ENCODE results near the gene SCLY.

The SCLY gene

GRCh38 chr2:238128534-238129001 lies 67.8 kb downstream of the SCLY start:
- DNase-seq, result no peak

GRCh38 chr2:238129166-238130010 lies 68.6 kb downstream of the SCLY start:
- DNase-seq, result no peak

GRCh38 chr2:238130111-238130695 lies 69.4 kb downstream of the SCLY start:
- no peak for DNase-seq

- no peak for DNase-seq
These were observed 70.2 kb downstream of the SCLY start for GRCh38 chr2:238130696-238131628.

GRCh38 chr2:238131761-238132462 lies 71.1 kb downstream of the SCLY start:
- DNase-seq, result no peak

GRCh38 chr2:238132463-238133450 lies 72.0 kb downstream of the SCLY start:
- DNase-seq, result no peak

- no peak for DNase-seq
These were observed 72.9 kb downstream of the SCLY start for GRCh38 chr2:238133499-238134392.

GRCh38 chr2:238134393-238134785 lies 73.6 kb downstream of the SCLY start:
- no peak for DNase-seq

- no peak for DNase-seq
These were observed 74.9 kb downstream of the SCLY start for GRCh38 chr2:238135601-238136150.

GRCh38 chr2:238136820-238137537 lies 76.2 kb downstream of the SCLY start:
- no peak for DNase-seq

GRCh38 chr2:238137885-238138284 lies 77.1 kb downstream of the SCLY start:
- no peak for DNase-seq

GRCh38 chr2:238138331-238139195 lies 77.8 kb downstream of the SCLY start, which contains the start of gene KLHL30:
TSS of gene KLHL30 (plus strand) at chr2:238138668. CDS start at chr2:238140755, 2,087 bp downstream.
- no peak for DNase-seq

GRCh38 chr2:238139196-238140039 lies 78.6 kb downstream of the SCLY start:
- no peak for DNase-seq

GRCh38 chr2:238140040-238140439 lies 79.2 kb downstream of the SCLY start:
- no peak for DNase-seq

- DNase-seq, result no peak
These were observed 80.1 kb downstream of the SCLY start for GRCh38 chr2:238140721-238141540.
